Measurements from ENCODE around the gene AGAP3.

GRCh38 chr7:151175793-151176311 is 89.6 kb downstream of the AGAP3 start:
- TF ChIP-seq CTCF (IDR thresholded peaks at IDR 0.05; ENCODE audit: low read depth, low read length): no peak
- TF ChIP-seq MAX (IDR thresholded peaks at IDR 0.05; ENCODE audit: low read depth, low read length): no peak
